Vagina (tissue), 2 donors: ENCODE results near the gene KRT86.

Experiments used
- POLR2A ChIP-seq, 2 donors: fragments of 450-650 bp; IDR thresholded peaks; one replicate each; pipeline ENCODE4 v1.6.1; 2017; ENCODE audit warnings: antibody characterized with exemption in 2 of 2, mild to moderate bottlenecking in 2 of 2, moderate library complexity in 2 of 2
- POLR2AphosphoS5 ChIP-seq, 2 donors: sonication (generic); formaldehyde crosslinking; IDR thresholded peaks; one replicate each; pipeline ENCODE4 v1.9.0; 2017; ENCODE audit warnings: antibody characterized with exemption in 2 of 2, mild to moderate bottlenecking in 2 of 2, low read depth in 1 of 2; ENCODE audit not compliant: insufficient read depth in 1 of 2
- TF ChIP-seq, protein P1 (sequence below), 3 experiments: fragments of 450-650 bp in 2 of 3; fragments of 200-600 bp in 1 of 3; sonication (generic) in 1 of 3; IDR thresholded peaks; one replicate each; pipeline ENCODE4 v1.5.1; 2017 to 2019; ENCODE audit warnings: antibody characterized with exemption in 3 of 3, mild to moderate bottlenecking in 2 of 3, moderate library complexity in 2 of 3

- TF ChIP-seq, protein P1, sequence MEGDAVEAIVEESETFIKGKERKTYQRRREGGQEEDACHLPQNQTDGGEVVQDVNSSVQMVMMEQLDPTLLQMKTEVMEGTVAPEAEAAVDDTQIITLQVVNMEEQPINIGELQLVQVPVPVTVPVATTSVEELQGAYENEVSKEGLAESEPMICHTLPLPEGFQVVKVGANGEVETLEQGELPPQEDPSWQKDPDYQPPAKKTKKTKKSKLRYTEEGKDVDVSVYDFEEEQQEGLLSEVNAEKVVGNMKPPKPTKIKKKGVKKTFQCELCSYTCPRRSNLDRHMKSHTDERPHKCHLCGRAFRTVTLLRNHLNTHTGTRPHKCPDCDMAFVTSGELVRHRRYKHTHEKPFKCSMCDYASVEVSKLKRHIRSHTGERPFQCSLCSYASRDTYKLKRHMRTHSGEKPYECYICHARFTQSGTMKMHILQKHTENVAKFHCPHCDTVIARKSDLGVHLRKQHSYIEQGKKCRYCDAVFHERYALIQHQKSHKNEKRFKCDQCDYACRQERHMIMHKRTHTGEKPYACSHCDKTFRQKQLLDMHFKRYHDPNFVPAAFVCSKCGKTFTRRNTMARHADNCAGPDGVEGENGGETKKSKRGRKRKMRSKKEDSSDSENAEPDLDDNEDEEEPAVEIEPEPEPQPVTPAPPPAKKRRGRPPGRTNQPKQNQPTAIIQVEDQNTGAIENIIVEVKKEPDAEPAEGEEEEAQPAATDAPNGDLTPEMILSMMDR (IDR thresholded peaks at IDR 0.05): no peak
- TF ChIP-seq POLR2A (IDR thresholded peaks at IDR 0.05) (no peak), POLR2AphosphoS5 (IDR thresholded peaks at IDR 0.05; ENCODE audit: insufficient read depth in 1 of 2, low read depth in 1 of 2) (no peak)
Observed at GRCh38 chr12:52248541-52249461, 25.6 kb upstream of the KRT86 start.
